Dermis blood vessel endothelial cell (primary cell): ENCODE data around the gene LCN15. TPM values are rescaled to one million over a fixed set of nuclear protein-coding genes. Genes with fewer than 3 reads are reported as not detected.
A peak's percentile ranks its signal among the peaks of the same experiment; 100 is the strongest.

Experiments
- DNase-seq: peaks from one replicate; pipeline ENCODE4 v3.0.0; 2010
- total RNA-seq: library from RNA; depleted of rRNA; stranded (reverse); fragments of >200 nt; gene quantifications from 2 replicates; pipeline ENCODE4 v1.2.3, GENCODE V29; 2014

The LCN15 gene
- total RNA-seq, 1 donor from 2014 or later = not detected

DNA sequence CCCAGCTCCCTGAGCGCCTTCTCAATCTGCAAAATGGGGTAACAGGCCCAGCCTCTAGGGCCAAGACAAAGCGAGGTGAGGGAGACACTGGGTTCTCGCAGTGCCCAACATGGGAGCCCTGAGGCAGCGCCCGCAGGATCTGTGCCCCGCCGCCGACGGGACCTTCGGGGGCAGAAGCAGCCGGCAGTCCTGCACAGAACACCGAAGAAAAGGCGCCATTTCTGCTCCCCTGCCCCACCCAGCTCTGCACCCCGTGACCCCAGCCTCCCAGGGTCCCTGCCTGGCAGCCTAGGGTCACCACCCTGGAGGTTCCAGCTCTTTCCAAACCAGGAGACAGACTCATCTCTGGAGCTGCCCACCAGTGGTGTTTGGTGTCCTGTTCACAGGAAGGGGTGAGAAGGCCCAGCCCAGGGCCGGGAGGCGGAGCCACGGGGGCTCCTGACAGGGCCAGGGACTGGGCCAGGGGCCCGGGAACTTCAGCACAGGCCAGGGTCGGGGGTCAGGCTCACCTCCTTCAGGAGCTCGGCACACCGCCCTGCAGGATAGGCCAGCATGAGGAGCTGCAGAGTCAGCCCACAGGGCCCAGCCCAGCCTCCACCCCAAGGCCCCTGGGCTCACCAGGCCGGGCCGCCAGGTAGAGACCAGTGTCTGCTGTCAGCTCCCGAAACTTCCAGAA is 9.6 kb downstream of the LCN15 start:
- no peak for DNase-seq

DNA sequence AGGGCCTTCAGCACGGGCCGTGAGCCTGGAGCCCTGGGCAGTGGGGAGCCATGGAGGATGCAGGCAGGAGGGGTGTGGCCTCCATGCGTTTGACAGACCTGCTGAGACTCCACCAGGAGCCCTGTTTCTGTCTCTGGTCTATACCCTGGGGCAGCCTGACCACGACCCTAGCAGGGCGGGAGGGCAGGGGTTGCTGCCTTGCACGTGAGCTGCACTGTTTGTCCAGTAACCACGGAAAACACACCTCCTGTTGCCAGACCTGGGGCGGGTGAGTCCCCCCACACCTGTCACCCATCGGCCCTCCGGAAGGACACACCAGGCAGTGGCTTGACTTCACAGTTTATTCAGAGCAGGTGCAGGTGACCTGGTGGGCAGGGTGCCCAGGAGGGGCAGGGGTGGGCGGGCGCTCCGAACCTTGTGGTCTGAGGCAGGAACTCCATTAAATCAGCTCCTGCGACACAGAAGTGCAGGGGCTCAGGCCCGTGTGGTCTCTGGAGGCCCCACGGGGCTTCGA is 10.2 kb downstream of the LCN15 start:
- no peak for DNase-seq

DNA sequence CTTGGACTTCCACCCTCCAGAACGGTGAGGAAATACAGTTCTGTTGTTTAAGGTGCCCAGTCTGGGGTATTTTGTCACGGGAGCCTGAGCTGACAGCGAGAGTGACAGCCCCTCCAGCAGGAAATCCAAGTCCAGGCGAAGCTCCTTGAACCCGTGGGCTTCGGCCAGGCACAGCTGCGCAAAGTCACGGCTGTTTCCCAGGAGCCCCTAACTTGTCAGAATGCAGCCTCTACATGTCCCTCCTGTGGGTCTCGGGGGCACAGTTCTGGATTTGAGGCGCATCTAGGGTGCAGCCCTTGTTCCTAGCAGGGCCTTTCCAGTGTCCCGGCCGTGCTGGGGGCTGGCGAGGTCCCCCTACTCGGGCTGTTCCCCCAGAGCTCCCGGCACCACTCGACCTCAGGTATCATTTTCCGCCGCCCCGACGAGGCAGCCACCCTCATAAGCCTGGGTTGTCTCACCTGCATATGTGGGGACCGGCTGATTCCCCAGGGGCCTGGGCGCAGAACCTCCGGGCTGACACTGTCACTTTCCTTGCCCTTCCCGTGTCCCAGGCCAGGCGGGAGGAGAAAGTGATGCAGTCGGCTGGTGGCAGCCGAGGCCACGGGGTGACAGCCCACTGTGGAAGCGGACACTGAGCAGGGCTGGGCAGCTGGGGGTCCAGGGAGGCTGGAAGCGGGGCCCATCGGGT is 10.8 kb downstream of the LCN15 start:
- no peak for DNase-seq

DNA sequence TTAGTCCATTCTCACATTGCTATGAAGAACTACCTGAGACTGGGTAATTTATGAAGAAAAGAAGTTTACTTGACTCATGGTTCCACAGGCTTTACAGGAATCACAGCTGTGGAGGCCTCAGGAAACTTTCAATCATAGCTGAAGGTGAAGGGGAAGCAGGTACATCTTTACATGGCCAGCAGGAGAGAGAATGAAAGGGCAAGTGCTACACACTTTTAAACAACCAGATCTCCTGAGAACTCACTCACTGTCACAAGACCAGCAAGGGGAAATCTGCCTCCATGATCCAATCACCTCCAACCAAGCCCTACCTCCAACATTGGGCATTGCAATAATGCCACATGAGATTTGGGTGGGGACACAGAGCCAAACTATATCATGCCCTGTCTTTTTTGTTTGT is 12.5 kb downstream of the LCN15 start:
- DNase-seq = no peak

DNA sequence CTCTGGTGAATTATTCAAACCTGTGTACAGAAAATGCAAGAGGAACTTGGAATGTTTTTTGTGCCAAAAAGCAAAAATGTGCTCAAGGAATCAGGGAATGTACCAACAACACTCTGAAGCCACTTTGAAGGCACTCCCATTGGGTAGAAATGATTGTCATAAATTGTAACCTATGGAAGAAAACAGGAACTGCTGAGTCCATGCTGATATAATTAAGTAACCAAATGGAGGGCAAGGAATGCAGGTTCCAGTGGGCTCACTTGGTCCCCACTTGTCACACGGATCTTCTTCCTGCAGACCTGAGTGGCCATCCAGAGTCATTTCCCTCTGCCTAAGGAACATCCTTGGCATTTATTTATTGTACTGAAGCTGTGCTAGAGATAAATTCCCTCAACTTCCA is 13.1 kb downstream of the LCN15 start:
- no peak for DNase-seq

DNA sequence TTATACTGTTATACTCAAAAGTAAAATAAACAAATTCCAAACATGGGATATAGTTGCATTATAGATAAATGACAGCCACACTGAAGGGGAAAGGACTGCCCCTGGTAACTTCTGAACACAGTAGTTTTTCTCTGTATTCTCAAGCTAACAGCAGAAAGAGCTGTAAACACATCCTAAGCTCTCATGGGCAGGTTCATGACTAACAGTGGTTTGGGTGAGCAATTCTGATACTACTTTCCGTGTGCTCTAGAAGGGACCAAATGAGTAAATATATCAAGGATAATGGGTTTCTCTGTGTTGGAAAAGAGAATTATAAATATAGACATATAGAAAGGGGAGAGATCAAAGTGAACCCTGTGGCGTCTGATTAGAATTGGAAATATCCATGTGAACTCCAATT is 13.8 kb downstream of the LCN15 start:
- no peak for DNase-seq

DNA sequence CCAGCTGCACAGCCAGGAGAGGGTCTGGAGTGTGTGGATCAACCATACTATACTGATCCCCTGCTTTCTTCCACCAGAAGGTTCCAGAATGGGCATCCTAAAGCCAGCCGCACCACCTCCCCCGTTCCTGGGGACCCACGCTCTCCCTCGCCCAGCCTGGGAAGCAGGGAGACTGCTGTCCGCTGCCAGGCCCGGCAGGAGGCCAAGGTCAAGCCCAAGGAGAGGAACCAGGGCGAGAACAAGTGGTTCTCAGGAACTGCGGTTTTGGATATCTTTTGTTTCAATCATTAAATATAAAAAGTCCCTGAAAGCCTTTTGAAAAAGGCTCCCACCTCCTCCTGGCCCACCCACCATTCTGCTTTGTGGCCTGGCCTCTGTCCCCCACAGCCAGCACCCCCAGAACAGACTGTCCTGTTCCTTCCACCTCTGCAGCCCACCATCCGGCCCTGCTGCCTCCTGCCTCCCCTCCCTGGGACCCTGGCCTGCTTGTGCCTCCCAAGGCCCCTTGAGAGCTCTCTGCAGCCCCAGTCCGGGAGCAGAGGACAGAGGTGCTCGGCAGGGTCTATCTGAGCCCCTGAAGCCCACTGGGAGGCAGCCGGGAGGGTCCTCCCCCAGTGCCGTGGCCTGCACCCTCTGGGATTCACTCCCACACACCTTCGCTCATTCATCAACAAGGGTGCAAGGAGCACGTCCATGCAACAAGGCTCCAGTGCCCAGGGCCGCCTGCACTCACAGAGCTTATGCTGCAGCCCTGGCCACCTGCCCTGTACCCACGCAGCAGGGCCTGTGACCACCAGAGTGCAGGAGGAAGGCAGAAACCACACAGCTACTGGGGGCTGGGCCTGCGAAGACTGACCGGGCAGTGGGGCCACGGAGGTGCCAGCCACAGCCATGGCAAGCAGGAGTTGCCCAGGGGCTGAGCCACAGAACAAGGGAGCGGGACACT is 15.4 kb downstream of the LCN15 start:
- DNase-seq = no peak

DNA sequence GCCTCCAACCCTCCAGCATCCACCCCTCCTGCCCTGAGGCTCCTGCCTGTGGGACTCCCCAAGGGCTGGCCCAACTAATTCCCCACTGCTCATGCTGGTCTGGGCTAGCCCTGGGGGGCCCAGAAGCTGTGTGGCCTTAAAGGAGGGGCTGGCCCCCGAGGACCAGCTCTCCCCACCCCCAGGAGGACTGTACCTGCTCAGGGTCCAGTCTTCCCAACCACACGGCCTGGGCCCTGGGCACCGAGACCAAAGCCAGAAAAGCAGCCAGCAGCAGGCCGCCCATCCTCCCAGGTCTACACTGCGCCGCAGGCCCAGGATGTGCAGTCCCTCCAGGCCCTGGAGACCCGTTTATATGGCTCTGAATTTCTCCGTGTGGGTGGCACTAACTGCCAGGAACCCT is 16.1 kb downstream of the LCN15 start, which contains the start of gene LCN6:
LCN6 (minus strand) TSS at position 325 of the 400 bp plus-strand sequence; CDS start at position 283, 42 bp downstream.
- no peak for DNase-seq

DNA sequence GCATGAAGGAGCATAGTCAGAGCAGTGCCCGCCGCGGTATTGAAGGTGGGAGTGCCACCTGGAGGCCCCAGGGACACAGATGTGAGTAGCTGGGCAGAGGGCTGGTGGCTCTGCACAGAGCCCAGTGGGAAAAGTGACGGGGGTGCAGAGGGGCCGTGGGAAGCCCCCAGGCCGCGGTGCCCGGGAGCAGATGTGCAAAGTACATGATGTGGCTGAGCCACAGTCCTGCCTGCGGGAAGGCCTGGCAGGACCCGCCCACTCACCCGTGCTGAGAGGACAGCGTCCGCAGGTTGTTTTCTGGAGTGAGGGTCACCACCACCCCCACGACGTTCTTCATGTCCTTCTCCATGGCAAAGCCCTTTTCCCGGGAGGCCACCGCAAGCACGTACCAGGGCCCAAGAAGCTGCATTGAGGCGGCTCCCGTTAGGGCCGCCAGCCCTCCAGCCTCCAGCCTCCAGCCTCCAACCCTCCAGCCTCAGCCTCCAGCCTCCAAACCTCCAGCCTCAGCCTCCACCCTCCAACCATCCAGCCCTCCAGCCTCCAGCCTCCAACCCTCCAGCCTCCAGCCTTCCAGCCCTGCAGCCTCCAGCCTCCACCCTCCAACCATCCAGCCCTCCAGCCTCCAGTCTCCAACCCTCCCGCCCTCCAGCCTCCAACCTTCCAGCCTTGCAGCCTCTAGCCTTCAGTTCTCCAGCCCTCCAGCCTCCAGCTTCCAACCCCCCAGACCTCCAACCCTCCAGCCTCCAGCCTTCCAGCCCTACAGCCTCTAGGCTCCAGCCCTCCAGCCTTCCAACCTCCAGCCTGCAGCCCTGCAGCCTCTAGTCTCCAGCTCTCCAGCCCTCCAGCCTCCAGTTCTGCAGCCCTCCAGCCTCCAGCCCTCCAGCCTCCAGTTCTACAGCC is 16.9 kb downstream of the LCN15 start:
- DNase-seq = no peak

DNA sequence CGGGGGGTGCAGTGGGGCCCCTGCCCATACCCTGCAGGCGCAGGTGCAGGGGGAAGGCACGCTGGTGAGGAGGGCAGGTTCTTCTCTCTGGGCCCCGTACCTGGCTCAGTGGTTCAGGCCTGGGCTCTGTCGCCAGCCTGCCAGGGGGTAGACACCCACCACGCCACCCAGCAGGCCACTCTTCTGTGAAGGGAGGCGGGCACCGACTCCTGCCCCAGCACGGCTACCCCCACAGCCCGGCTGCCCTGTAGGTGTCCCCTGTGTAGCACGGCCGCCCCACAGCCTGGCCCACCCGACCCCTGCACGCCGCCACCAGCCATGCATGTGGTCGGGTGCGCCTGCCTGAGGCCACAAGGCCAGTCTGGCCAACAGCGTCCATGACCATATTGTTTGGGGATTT is 17.7 kb downstream of the LCN15 start:
- no peak for DNase-seq

DNA sequence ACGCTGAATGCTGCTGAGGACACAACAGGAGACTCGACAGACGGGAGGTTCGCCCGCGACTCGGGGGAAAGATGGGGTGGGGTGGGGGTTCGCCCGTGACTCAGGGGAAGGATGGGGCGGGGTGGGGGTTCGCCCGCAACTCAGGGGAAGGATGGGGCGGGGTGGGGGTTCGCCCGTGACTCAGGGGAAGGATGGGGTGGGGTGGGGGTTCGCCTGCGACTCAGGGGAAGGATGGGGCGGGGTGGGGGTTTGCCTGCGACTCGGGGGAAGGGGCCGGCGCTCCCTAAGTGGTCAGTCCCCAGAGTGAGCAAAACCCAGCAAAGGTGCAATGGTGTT is 18.2 kb downstream of the LCN15 start:
- no peak for DNase-seq

DNA sequence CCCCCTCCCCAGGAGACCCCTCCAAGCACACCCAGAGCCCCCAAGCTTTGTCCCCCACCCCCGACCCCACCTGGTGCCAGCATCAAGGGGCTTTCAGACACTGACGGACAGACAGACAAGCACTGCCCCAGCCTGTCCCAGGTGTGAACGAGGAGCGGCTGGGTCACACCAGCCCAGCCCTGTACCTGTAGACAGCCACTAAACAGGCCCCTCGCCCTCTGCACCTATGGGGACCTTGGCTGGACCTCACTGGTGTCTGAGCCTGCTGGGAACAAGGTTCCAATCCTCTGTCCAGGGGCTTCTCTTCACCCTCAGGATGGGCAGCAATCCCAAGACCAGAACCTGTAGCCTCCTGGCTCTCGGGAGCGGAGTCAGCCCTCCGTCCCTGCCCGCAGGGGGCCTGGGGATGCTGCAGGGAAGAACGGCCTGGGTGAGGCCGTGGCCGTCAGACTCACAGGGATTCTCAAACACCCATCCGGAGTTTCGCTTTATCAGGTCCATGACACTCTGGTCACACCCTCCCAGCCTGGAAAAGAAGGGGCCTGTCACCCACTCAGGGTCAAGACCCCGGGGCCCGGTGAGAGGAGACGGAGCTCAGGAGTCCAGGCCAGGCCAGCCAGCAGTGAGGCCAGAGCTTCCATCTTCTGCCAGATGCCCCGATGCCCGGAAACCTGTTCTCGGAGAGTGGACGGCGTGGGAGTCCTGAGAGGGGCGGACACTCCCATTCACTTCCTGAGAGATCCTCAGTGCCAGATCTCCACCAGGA is 18.7 kb downstream of the LCN15 start:
- DNase-seq = peak; percentile 52

DNA sequence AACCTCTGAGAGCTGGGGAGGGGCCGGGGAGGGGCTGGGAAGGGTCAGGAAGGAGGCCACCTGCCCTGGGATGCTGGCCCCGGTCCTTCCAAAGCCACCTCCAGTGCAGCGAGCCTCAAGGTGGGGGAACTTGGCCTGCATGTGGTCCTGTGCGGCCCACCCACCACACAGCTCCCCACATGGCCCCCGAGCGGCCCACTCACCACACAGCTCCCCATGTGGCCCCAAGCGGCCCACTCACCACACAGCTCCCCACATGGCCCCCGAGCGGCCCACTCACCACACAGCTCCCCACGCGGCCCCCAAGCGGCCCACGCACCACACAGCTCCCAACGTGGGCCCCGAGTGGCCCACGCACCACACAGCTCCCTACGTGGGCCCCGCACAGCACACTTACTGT is 19.5 kb downstream of the LCN15 start:
- no peak for DNase-seq

DNA sequence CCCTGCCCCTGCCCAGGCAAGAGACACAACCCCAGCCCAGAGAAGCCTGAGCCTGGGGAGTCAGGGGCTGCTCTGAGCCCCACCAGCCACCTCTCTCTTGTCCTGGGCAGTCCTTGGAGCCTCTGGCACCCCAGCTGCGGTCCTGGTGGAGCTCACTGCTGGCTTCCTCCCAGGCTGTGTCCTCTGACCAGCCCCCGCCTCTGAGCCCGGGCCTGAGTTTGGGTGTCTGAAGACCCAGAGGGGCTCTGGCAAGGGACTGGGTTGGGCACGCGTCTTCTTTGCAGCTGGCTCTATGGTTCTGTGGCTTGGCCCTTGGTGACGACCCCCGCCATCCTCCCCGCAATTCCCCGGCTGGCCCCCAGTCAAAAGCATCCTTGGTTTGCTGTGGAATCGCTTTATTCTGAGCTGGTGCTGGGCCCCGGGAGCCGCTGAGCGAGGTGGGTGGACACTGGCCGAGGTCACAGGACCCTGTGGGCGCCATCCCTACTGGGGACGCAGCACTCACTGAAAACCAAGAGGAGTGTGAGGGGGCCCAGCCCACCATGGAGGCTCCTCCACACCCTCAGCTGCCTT is 20.6 kb downstream of the LCN15 start:
- no peak for DNase-seq

DNA sequence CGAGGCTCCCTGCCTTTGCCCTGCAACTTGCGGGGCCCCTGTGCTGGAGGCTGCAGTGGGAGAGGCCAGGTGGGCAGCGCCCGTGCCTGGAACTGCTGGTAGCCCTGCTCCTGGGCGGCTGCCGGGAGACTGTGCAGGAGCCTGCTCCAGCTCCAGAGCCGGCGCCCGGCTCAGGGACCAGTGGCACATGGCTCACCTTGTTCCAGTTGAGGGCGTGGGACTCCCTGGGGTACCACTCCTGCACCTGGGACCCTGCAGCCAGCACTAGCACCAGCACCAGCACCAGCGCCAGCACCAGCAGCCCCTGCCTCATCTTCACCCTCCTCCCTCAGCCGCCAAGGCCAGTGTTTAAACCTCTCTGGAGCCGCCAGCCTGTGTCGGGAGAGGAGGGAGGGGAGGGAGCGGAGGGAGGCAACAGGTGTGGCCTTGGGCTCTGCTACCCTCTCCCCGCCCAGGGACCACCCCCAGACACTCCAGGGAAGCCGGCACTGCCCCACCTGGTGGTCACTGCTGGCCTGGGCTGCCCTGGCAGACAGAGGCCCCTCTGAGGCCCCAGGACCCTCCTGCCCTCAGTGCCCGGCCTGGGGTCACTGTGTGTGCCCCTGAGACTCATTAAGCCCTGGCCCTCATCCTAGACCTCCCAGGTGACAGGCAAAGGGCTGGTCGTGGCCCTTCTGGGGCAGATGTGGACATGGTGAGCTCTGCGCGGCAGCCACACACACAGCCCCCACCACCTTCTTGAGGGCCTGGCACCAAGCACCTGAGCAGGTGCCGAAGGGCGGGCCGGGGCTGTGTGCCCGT is 21.5 kb downstream of the LCN15 start, which contains the start of gene LCN10:
LCN10 (minus strand) TSS at position 350 of the 801 bp plus-strand sequence; CDS start at position 313, 37 bp downstream.
- peak; percentile 35 for DNase-seq

DNA sequence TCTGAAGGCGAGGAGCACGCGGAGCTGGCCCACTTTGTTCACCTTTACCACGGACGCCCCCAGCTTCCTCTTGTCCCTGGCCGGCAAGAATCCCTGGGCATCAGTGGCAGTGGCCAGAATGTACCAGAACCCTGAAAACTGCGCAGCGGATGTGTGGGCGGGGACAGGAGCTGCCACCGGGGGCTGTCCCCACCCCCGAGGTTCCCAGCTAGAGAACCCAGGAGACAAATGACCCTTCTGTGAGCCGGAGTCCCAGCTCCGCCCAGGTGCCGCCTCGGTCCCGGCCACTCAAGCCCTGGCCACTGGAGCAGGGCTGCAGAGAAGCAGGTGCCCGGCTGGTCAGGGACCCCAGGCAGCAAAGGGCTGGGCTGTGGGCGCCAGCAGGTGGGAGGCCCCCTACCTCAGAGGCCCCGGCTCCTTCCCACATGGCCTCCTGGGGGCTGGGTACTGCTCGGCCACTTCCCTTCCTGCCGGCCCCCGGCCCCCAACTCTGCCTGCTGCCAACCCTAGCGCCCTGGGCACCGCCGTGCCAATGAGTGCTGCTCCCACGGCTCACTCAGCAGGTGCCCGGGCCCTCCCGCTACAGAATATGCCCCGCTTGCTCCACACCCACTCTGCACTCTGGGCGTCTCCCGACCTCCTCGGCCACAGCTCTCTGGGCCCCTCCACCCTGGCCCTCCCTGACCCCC is 22.3 kb downstream of the LCN15 start:
- no peak for DNase-seq

DNA sequence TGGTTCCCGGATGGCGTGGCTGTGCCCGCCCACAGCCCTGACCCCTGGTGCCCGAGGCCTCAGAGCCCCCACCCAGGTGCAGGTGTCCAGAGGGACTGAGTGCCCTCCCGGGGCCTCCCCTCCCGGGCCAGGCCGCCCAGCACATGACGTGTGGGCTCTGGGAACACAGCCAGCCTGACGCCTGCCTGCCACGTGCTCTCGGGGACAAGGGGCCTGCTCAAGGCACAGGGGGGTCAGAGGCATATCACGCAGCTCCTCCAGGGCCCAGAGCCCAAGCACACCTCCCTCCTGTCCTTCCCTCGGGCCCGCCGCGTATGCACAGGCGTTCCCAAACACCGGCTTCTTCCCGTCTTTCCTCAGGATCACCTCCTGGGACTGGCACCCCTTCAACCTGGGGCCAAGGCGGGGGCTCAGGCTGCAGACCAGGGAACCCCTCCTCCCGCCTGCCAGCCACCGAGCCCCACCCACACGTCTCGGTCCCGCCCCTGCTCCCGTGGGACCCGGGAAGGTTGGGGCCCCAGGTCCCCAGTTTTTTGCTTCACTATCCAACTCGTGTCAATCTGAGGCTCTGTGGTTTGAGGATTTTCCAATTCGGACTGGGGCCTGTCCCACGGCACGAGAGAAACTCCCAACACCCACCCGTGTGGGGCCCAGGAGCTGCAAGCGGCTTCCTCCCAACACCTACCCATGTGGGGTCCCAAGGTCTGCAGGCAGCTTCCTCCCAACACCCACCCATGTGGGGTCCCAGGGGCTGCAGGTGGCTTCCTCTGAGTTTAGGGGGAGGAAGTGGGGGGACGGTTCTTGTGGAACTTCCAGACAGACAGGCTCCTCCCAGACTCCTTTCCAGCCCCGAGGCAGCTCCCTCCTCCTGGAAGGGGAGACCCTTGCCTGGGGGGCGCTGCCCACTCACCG is 23.1 kb downstream of the LCN15 start:
- no peak for DNase-seq

DNA sequence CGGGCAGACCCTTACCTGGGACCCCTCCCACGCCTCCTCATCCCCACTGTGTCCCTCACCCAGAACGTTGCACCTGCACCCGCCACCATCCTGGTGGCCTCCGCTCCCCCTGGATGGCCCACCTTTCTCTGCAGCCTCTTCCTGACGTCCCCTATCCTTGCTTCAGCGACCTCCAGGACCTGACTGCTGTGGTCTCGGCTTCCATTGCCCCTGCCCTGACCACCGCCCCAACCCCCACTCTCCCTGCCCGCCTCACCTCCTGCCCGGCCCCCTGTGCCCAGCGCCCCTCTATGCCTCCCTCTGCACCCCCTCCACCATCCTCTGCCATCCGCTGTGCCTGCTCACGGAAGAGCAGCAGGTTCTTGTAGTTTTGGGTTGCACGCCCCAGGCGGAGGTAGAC is 23.8 kb downstream of the LCN15 start:
- no peak for DNase-seq
